GM18508 (cell line): Measurements from ENCODE around the gene C1QTNF6.
A peak's percentile ranks its signal among the peaks of the same experiment; 100 is the strongest.
"Not testable (repeated sequence)": the region's sequence is repeated elsewhere in the genome, so short reads cannot be mapped to it uniquely, and the experiment has no call there.

Experiments
- ATAC-seq: cut with Tn5 transposase; IDR thresholded peaks from one replicate; pipeline ENCODE4 v1.9.1; 2021; ENCODE audit warnings: moderate number of reproducible peaks; ENCODE audit not compliant: insufficient read depth, unreplicated experiment

The C1QTNF6 gene

GRCh38 chr22:37208401-37209139 lies 20.5 kb upstream of the C1QTNF6 start:
- ATAC-seq, result no peak

DNA sequence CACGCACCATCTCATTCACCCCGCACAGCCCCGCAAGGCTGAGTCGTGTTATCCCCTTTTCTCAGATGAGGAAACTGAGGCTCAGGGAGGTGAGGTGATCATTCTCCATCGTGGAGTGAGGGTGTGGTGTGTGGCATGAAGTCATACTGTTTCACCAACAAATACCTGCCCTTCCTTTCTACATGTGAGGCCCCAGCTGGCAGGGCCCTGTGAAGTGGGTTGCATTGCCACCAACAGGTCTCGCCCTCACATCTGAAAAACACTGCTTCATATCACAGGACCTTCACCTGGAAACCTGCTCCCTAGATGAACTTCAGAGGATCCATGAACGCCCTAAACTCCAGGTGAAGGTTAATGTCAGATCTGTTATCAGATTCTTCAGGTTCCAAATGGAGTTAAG lies 19.9 kb upstream of the C1QTNF6 start:
- no peak for ATAC-seq

DNA sequence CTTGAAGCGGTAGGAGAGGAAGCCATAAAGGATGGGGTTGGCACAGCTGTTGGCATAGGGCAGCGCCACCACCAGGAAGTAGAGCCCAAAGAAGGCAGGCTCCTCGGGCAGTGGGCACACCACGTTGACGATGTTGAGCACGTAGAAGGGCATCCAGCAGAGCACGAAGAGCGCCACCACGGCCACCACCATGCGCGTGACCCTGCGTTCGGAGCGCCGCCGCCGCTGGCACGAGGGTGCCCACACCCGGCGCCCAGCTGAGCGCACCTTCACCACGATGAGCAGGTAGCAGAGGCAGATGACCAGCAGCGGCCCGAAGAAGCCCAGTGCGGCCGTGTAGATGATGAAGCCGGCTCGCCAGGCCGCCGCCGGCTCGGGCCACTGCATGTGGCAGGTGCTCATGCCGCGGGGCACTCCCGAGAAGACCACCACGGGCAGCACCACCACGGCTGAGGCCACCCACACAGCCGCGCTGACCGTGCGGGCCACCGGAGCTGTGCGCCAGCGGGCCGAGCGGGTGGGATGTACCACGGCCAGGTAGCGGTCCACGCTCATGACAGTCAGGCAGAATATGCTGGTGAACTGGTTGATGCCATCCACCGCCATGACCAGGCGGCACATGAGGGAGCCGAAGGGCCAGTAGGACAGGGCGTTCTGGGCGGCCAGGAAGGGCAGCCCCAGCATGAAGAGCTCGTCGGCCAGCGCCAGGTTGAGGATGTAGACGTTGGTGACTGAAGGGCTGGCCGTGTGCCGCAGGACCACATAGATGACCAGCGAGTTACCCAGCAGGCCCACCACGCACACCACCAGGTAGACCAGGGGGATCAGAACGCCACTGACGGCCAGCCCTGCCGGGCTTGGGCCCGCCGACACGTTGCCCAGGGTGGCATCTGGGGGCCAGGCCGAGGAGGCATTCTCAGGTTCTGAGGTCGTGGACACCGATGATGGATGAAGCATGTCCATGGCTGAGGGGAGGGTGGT lies 19.1 kb upstream of the C1QTNF6 start:
- no peak for ATAC-seq

- no peak for ATAC-seq
These were observed 18.2 kb upstream of the C1QTNF6 start for GRCh38 chr22:37206118-37206840.

DNA sequence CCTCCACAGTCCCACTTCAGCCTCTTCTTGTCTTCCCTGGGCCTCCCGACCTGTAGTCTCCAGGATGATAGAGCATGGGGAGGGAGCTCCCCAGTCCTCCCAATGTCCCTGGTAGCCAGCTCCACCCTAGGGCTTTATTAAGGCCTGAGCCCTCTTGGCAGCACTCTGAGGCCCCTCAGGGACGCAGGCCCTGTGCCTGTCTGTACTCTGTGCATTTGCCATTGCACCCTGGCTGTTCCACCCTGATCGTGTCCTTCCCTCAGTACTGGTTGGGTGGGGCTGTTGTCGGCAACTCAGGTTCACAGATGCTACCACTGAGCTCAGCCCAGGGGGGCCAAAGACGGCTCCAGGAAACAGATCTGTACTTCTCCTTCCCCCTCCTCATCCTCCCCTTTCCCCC lies 17.0 kb upstream of the C1QTNF6 start:
- no peak for ATAC-seq

GRCh38 chr22:37204045-37204655 lies 16.1 kb upstream of the C1QTNF6 start:
- no peak for ATAC-seq

GRCh38 chr22:37203354-37204044 lies 15.5 kb upstream of the C1QTNF6 start:
- ATAC-seq, result no peak

DNA sequence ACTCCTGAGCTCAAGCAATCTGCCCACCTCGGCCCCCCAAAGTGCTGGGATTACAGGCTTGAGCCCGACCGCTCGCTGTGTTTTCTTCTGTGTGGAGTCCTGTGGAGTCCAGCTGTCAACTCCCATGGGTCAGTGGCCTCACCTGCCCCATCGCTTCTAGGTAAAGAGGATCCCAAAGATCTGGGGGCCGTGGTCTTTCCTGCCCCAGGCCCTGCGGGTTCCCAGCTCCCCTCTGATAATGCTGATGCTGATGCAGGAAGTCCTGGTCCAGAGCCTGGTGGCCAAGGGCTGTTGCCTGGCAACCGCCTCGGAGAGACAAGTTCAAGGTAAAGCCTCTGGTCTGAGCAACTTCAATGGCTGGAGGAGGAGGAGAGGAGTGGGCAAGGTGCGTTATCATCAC lies 14.7 kb upstream of the C1QTNF6 start:
- ATAC-seq, result no peak

DNA sequence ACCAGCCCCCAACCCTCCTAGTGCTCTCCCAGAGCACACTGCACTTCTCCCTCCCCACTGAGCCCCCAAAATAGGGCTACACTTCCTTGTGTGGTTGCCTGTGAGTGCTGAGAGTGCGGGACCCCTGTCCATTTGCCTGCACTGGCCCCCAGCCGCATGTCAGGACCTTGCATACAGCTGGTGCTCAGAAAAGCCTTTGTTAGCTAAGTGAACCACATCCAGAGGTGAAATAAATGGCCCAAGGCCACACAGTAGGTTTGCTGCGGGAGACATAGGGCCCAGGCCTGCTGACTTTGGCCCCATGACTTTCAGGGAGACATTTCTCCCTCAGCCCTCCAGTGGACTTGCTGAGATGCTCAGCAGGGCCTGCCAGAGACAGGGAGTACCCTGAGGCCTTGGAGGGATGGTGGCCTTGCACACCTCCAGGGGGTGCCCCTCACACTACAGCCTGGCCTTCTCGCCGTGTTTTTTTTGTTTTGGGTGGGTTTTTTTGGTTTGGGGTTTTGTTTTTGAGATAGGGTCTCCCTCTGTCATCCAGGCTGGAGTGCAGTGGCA lies 14.0 kb upstream of the C1QTNF6 start:
- ATAC-seq, result no peak

DNA sequence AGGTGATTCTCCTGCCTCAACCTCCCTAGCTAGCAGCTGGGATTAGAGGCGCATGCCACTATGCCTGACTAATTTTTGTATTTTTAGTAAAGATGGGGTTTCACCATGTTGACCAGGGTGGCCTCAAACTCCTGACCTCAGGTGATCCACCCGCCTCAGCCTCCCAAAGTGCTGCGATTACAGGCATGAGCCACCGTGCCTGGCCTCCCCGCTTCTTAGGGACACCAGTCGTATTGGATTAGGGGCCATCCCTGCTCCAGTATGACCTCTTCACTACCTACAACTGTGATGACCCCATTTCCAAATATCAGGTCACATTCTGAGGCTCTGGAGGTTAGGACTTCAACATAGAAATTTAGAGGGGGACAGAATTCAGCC lies 13.4 kb upstream of the C1QTNF6 start:
- ATAC-seq, result not testable (repeated sequence)

DNA sequence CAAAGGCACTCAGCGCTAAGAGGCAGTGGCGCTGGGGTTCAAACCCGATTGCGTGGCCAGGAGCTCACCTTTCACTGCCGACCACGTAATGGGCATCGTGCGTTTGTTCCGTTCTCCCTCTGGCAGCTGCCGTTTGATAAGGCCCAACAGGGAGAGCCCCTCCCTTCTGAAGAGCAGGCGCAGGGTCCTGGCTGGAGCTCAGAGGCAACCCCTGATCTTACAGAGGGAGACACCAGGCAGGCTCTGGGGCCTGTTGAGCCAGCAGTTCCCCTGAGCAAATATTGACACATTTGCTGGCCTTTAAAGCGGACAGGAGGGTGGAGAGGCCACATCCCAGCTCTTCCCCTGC lies 11.7 kb upstream of the C1QTNF6 start:
- ATAC-seq, result no peak

- ATAC-seq, result peak; percentile 72
These were observed 11.2 kb upstream of the C1QTNF6 start for GRCh38 chr22:37199103-37199759.

- no peak for ATAC-seq
These were observed 10.4 kb upstream of the C1QTNF6 start for GRCh38 chr22:37198258-37199102.

DNA sequence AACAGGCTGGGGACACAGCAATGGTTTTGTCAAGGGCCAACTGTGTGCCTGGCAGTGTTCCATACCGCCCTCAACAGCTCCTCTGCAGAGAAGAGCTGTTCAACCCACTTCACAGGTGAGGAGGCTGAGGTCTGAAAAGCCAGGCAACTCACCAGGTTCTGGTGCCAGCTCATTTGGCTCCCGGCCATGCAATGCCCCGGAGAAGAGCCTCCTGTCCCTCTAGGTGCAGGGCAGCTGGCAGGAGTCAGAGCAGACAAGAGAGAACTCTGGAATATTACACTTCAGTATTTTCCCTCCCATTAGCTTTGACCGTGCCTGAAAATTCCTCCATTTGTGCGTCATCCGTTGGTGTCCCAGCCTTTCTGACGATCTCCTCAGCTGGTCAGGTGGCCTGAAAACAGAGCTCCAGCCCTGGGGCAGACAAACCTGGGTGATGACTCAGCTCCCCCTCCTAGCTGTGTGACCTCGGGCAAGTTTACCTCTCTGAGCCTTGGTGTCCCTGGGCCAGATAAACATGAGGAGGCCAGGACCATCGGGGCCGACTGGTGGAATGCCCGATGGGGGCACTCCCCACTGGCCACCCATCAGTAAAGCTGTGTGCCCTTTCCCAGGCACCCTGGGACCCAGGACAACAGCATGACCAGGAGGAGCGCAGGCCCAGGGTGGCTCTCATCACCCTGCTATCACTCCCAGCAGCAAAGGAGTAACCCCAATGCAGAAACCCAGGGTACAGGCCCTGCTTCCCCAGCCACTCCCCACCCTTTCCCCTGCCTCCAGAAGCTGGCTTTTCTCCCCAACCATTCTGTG lies 9.6 kb upstream of the C1QTNF6 start:
- no peak for ATAC-seq

DNA sequence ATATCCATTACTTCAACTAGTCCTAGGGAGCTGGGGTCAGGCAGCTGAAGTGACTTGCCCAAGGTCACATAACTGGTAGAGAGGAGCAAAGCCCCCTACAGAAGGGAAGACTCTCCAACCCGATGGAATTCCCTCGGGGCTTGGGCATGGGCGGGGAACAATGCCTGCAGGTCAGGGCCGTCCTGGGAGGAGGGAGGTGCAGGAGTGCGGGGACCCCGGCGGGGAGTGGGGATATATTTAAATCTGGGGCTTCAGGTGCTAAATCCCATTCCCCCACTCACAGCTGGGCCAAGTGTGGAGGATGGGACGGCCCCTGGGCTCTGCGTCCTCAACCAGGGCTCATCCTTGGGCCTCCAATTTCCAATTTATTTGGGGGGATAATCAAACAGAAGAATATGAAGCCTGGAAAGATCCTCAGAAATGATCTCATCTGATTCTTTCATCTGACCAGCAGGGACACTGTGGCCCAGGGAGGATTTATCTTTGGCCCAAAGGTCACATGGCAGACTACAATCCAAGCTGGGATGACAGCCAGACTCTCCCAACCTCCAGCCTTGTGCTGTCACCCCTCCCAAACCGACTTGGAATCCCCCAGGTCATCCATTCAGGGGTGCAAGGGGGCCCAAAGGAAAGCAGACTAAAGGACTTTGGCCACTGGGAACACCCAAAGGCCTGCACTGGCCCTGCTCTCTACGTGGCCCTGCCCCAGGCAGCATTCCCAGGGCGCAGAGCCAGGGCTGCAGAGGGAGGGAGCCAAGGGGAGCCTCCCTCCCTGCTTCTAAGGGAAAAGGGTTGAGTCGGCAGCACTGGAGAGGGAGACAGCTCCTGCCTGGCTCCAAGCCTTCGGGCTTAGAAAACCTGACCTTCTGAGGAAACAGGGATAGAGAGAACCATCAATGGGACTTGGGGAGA lies 8.7 kb upstream of the C1QTNF6 start:
- no peak for ATAC-seq

DNA sequence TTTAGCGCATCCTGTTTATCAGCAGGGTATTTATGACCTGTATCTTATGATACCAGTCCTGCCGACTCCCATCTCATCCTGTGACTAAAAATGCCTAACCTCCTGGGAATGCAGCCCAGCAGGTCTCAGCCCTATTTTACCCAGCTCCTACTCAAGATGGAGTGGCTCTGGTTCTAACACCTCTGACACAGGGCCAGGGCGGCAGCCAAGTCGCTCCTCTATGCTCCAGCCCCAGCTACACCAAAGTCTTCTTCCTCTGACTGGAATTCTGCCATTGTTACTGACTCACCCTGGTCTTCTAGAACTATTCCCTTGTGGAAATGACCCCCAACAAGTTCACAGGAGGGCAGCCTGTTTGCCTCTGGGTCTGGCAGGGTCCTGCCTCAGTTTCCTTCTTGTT lies 7.9 kb upstream of the C1QTNF6 start:
- ATAC-seq, result no peak
